SKM-1 (cell line): ENCODE data around the gene NEUROD6.

ENCODE experiments used
- DNase-seq: peaks from one replicate; lab custom pipeline; 2025; ENCODE audit not compliant: unreplicated experiment; lab: John Stamatoyannopoulos, UW

NEUROD6 gene

GRCh38 chr7:31335161-31335856 lies 5.2 kb downstream of the NEUROD6 start:
- DNase-seq = no peak

- DNase-seq = no peak
Observed at GRCh38 chr7:31333291-31333690, 7.2 kb downstream of the NEUROD6 start.

DNA sequence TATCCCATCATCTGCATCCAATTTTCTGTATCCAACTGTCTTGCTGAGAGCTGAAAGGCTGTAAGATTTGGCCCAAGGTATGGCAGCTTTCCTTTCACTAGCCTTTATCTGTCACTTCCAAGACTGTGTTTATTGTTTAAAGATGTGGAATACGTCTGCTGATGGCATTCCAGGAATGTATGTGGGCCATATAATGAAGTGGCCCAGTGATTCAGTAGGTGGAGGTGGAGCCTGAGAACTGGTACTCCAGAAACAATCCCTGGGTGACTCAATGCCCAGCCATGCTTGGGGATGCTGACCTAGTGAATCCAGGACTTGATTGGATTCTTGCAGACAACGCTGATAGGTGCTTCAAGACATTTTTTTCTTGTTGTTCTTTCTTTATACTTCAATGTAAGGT lies 13.5 kb downstream of the NEUROD6 start:
- no peak for DNase-seq

DNA sequence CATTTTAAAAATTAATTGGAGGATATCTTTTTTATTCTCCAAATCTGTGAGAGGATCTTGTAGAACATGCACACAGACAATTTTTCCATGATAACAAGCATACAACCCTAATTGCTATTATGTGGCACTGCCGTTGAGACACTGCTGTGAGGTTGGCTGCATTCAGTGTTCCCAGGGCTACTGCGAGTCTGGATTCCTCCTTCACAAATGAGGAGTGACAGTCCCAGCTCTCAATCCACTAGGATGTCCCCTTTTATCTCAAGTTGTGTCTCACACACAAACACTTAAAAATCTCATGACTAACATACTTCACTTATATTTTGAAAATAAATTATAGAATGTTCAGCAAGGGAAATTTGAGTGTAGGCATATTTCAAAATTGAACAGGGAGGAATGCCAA lies 14.1 kb downstream of the NEUROD6 start:
- no peak for DNase-seq

DNA sequence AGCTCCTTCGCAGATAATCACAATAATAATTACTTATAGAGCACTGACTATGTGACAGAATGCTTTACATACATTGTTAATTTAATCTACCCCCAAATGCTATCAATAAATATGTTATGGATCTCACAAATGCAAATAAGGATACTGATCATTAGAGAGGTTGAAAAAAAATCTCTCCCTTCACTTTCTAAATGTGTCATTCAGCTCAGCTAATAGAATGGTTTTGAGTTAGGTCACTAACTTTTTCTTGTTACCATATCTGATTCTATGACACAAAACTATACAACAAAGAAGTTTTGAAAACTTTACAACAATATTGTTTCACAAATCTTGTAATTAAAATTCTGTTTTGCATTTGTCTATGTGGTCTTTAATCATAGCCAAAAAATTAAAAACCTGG lies 17.4 kb downstream of the NEUROD6 start:
- DNase-seq = no peak

DNA sequence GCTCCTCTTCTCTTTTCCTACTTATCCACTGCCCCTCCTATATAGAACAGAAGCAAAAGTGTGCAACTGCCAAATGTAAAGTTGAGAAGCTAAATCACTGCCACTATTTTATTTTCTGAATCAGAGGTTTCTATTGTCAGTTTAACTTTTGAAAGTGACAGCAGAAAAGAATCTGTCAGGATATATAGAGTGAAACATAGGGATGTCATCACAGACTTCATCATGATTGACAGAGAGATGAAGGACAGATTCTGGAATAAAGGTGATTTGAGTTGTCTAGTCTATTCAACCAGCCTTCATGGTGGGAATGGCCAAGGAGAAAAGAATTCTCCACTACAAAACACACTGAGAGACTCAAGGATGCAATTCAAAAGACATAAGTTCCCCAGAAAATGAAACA lies 19.9 kb downstream of the NEUROD6 start:
- DNase-seq = no peak

DNA sequence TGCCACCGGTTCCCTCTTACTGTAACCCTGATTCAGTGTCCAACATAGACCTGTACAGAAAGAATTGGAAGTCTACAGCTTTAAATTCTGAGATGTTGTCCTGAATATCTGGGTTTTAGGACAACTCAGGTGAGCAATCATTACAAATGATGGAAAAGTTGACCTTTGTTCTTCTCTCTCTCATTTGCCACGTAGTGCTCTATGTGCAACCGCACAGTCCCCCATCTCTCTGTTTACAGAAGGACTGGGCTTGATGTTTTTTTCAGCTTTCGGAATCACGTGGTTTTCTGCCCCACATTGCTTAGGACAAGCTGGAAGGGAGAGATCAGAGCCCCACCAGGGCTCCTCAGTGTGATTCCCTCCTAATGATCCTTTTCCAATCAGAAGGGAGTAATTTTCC lies 22.2 kb downstream of the NEUROD6 start:
- DNase-seq = no peak

DNA sequence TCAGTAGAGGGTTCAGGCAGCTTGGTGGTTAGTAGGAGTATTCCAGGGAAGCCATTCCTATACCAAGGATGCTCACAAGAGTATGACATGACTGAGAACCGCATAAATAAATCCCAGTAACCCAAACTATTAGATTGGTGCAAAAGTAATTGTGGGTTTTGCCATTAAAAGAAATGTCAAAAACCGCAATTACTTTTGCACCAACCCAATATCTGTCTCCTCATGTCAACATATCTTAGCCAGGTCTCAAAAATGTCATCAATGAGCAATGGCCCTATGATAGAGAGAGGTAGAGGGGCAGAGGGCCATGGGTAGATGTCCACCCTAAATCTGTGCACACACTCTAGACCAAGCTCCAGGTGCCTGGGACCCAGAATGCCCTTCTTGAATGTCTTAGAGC lies 23.6 kb downstream of the NEUROD6 start:
- DNase-seq = no peak

- DNase-seq = no peak
Observed at GRCh38 chr7:31315758-31316157, 24.8 kb downstream of the NEUROD6 start.

DNA sequence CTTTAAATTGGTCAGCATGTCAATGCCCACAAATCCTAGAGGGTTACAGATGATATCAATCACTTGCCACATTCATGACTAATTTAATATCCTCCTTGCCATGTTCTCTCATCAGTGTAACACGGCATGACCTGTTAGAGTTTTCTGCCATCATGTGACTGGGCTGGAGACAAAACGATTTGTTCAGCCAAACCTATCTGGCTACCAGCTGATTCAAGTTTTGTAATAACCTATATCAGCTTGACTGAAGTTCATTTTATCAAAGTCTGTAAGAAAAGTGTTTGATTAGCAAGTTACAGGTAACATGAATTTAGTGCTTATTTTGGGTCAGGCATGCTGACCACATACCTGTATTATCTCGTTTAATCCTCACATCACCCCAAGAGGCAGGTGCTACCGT lies 25.7 kb downstream of the NEUROD6 start:
- no peak for DNase-seq

- DNase-seq = no peak
Observed at GRCh38 chr7:31312889-31313288, 27.6 kb downstream of the NEUROD6 start.

GRCh38 chr7:31311552-31311951 lies 29.0 kb downstream of the NEUROD6 start:
- DNase-seq = no peak

GRCh38 chr7:31310321-31310935 lies 30.1 kb downstream of the NEUROD6 start:
- DNase-seq = no peak

GRCh38 chr7:31309407-31309806 lies 31.1 kb downstream of the NEUROD6 start:
- DNase-seq = no peak

- DNase-seq = no peak
Observed at GRCh38 chr7:31308652-31309051, 31.9 kb downstream of the NEUROD6 start.

- no peak for DNase-seq
Observed at GRCh38 chr7:31307972-31308371, 32.6 kb downstream of the NEUROD6 start.

DNA sequence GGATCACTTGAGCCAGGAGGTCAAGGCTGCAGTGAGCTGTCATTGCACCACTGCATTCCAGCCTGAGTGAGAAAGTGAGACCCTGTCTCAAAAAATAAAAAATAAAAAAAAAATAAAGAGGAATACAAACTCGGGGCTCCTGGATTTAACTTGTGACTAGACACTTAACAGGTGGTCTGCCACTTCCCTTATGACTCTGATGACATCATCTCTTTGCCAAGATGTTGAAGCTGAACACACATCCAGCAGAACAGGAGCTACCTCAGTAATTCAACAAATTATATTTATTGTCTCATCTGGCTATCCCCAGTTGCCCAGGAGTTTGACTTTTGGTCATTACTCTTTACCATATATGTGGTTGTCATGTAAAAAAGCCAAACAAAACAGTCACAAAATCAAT lies 35.3 kb downstream of the NEUROD6 start:
- DNase-seq = no peak

DNA sequence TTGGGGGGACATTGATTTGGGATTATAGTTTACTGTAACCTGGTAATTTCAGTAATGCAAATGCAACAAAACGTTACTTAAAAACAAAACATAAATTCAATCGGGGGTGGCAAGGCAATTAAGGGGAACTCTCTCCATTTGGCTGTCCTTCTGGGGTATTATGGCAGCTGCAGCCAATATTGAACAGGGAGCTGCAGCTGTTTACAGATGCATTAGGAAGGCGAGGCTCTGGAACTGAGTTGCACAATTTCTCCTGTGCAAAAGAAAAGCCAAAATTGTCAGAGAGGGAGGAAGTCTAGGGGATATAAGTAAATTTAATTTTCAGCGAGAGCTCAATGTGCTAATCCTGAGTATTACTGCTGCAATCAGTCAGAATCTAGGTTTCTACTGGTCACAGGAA lies 36.1 kb downstream of the NEUROD6 start:
- no peak for DNase-seq

- DNase-seq = no peak
Observed at GRCh38 chr7:31302356-31302755, 38.2 kb downstream of the NEUROD6 start.

DNA sequence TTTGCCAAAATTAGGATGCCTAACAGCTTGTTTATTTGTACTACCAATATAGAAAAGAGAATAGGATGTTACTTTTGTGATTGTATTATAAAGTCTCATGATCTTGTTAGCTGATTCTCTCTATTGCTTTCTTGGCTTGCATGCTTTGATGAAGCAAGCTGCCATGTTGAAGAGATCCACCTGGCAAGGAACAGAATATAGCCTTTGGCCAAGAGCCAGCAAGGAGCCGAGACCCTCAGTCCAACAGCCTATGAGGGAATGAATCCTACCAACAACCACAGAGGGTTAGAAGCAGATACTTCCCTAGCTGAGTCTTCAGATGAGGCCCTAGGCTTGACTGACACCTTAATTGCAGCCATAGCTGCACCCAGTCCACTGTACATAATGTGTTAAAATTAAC lies 41.2 kb downstream of the NEUROD6 start:
- no peak for DNase-seq

DNA sequence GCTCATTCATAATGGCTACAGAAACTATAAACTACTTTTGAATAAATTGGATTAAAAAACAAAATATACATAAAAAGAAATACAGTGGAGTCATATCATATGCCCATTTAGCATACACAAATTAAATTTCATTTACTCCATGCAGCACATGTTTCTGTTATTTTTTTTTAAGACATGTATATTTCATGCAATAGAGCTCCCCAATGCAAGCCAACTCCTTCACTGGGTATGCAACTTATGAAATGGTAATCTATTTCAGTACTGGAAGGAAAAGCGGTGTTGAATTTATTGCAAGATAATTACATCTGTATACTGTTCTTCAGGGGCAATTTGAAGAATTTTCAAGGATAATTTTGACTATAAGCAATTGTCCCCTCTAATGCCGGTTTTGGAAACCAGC lies 49.9 kb downstream of the NEUROD6 start:
- no peak for DNase-seq
